HCT116 (cell line): ENCODE results near the gene RPL14. TPM values are rescaled to one million over a fixed set of nuclear protein-coding genes. Genes with fewer than 3 reads are reported as not detected.

Experiments
- ATAC-seq: fragments of 200-7000 bp; cut with Tn5 transposase; 2 replicates; pipeline ENCODE4 v1.9.1; 2020; ENCODE audit warnings: mild to moderate bottlenecking, moderate library complexity
- BruUV-seq: library from RNA; stranded (reverse); fragments of 400-500 nt; replicated peaks from 2 replicates; lab custom pipeline; 2021; lab: Mats Ljungman, UMichigan
- CTCF ChIA-PET: fragments of 300-600 bp; sonication (Branson Sonifier 250); formaldehyde crosslinking; loops from one replicate; lab custom pipeline; 2021; ENCODE audit warnings: antibody characterized with exemption; lab: Charles Lee
- POLR2A ChIA-PET: fragments of 300-600, 350-600 bp; sonication (Branson Sonifier 250); formaldehyde crosslinking; loops from one replicate; lab custom pipeline; 2021; ENCODE audit warnings: antibody characterized with exemption; lab: Charles Lee
- RAD21 ChIA-PET, 2 experiments: fragments of 300-600 bp; sonication (Branson Sonifier 250); formaldehyde crosslinking; loops; one replicate each; lab custom pipeline; 2023; ENCODE audit warnings: low total read pairs in 2 of 2; ENCODE audit not compliant: uncharacterized antibody in 2 of 2, unreplicated experiment in 2 of 2, low non-redundant PET in 1 of 2; lab: Charles Lee
- DNase-seq: peaks from one replicate; pipeline ENCODE4 v3.0.0-alpha.2; 2010; ENCODE audit warnings: low read depth, low spot score
- H2AFZ ChIP-seq: fragments of 200-600 bp; shearing (Covaris generic), sonication (generic); 2 replicates; pipeline ENCODE4 v1.6.1; 2017; ENCODE audit warnings: low read depth, mixed run types, mixed read lengths, antibody characterized with exemption, low read length; ENCODE audit not compliant: poor library complexity, severe bottlenecking
- H3K27ac ChIP-seq: 2 replicates; pipeline ENCODE4 v1.5.1; 2012; ENCODE audit warnings: low read depth, low read length
- H3K27me3 ChIP-seq: fragments of 200-600 bp; sonication (generic); 2 replicates; pipeline ENCODE4 v1.6.1; 2016; ENCODE audit warnings: mixed run types, low read length, mixed read lengths; ENCODE audit not compliant: insufficient read depth
- H3K36me3 ChIP-seq, 2 experiments: fragments of 200-500 bp in 1 of 2; fragments of 200-600 bp in 1 of 2; sonication (Bioruptor generic) in 1 of 2; sonication (generic) in 1 of 2; 2 replicates each; pipeline versions ENCODE4 v1.5.1 to v1.6.1; 2014 to 2016; ENCODE audit warnings: low read length in 2 of 2, inconsistent platforms in 1 of 2, mixed read lengths in 1 of 2, mixed run types in 1 of 2; ENCODE audit not compliant: insufficient read depth in 2 of 2, control insufficient read depth in 1 of 2
- H3K4me1 ChIP-seq, 2 experiments: fragments of 200-600 bp in 1 of 2; sonication (generic) in 1 of 2; 2 replicates each; pipeline versions ENCODE4 v1.5.1 to v1.6.1; 2012 to 2017; ENCODE audit warnings: low read length in 2 of 2, inconsistent platforms in 1 of 2, mild to moderate bottlenecking in 1 of 2, mixed read lengths in 1 of 2, mixed run types in 1 of 2, moderate library complexity in 1 of 2; ENCODE audit not compliant: insufficient read depth in 2 of 2, control insufficient read depth in 1 of 2
- H3K4me2 ChIP-seq: fragments of 200-600 bp; sonication (generic); 2 replicates; pipeline ENCODE4 v1.6.1; 2017; ENCODE audit warnings: mixed run types, low read length, mixed read lengths
- H3K4me3 ChIP-seq, 2 experiments: fragments of 200-600 bp in 1 of 2; sonication (generic) in 1 of 2; replicated peaks in 1 of 2; 2 replicates each; pipeline ENCODE4 v1.5.1; 2011 to 2016; ENCODE audit warnings: low read length in 2 of 2, control low read depth in 1 of 2, low read depth in 1 of 2, mild to moderate bottlenecking in 1 of 2, mixed read lengths in 1 of 2, mixed run types in 1 of 2
- H3K79me2 ChIP-seq: fragments of 200-600 bp; sonication (generic); 2 replicates; pipeline ENCODE4 v1.6.1; 2017; ENCODE audit warnings: mild to moderate bottlenecking, mixed run types, low read length, moderate library complexity, mixed read lengths; ENCODE audit not compliant: insufficient read depth
- H3K9ac ChIP-seq: fragments of 200-600 bp; sonication (generic); 2 replicates; pipeline ENCODE4 v1.6.1; 2016; ENCODE audit warnings: low read length, mixed read lengths
- H3K9me2 ChIP-seq: fragments of 200-600 bp; sonication (generic), shearing (Covaris generic); 2 replicates; pipeline ENCODE4 v1.6.1; 2017; ENCODE audit warnings: mixed run types, mild to moderate bottlenecking, moderate library complexity; ENCODE audit not compliant: insufficient read depth
- H3K9me3 ChIP-seq, 2 experiments: fragments of 200-500 bp in 1 of 2; fragments of 200-600 bp in 1 of 2; sonication (Bioruptor generic) in 1 of 2; sonication (generic) in 1 of 2; 2 replicates each; pipeline ENCODE4 v1.6.1; 2014 to 2017; ENCODE audit warnings: low read length in 2 of 2, mixed read lengths in 2 of 2, inconsistent platforms in 1 of 2, low read depth in 1 of 2, mild to moderate bottlenecking in 1 of 2, mixed run types in 1 of 2, moderate library complexity in 1 of 2; ENCODE audit not compliant: control insufficient read depth in 1 of 2, insufficient read depth in 1 of 2
- H4K20me1 ChIP-seq: fragments of 200-600 bp; sonication (generic), shearing (Covaris generic); 2 replicates; pipeline ENCODE4 v1.6.1; 2017; ENCODE audit warnings: mixed run types, mild to moderate bottlenecking, moderate library complexity; ENCODE audit not compliant: insufficient read depth
- ATF3 ChIP-seq: IDR thresholded peaks from 2 replicates; pipeline ENCODE4 v1.6.1; 2012
- CEBPB ChIP-seq: IDR thresholded peaks from 2 replicates; pipeline ENCODE4 v1.6.1; 2012; ENCODE audit warnings: low read depth
- MAX ChIP-seq: IDR thresholded peaks from 2 replicates; pipeline ENCODE4 v1.6.1; 2012
- POLR2A ChIP-seq: IDR thresholded peaks from 2 replicates; pipeline ENCODE4 v1.7.0; 2011; ENCODE audit warnings: borderline replicate concordance; ENCODE audit not compliant: insufficient read depth, insufficient read length; ENCODE audit errors: extremely low read depth
- POLR2AphosphoS5 ChIP-seq: IDR thresholded peaks from 2 replicates; pipeline ENCODE4 v1.6.1; 2011; ENCODE audit warnings: mild to moderate bottlenecking, low read depth, low read length, moderate library complexity
- SIN3A ChIP-seq: IDR thresholded peaks from 2 replicates; pipeline ENCODE4 v1.6.1; 2012; ENCODE audit warnings: low read depth
- SP1 ChIP-seq: IDR thresholded peaks from 2 replicates; pipeline ENCODE4 v1.6.1; 2012; ENCODE audit warnings: low read depth
- SRF ChIP-seq: IDR thresholded peaks from 2 replicates; pipeline ENCODE4 v1.6.1; 2012; ENCODE audit warnings: low read depth
- intact Hi-C: fragments of 100-400 bp; cut with micrococcal nuclease; formaldehyde crosslinking; loops from 2 replicates; pipeline ENCODE4 v1.10.0; 2022
- total RNA-seq: library from RNA; stranded (reverse); gene quantifications from one replicate; pipeline ENCODE4 v1.2.1, GENCODE V29; 2021; ENCODE audit not compliant: unreplicated experiment

The RPL14 gene
- total RNA-seq, 1 experiment from 2014 or later, result 2,938 TPM

- TF ChIP-seq MAX, result no peak
These were observed 10.9 kb downstream of the RPL14 start (continued) for GRCh38 chr3:40468018-40468417.

- no peak overlapping the region for H2AFZ ChIP-seq
- intact Hi-C loops, result no loop called here
- no peak for TF ChIP-seq SRF
- no peak for TF ChIP-seq SP1
- no peak for TF ChIP-seq POLR2A
- no peak for TF ChIP-seq POLR2AphosphoS5
- no peak for TF ChIP-seq ATF3
- no peak for TF ChIP-seq CEBPB
- TF ChIP-seq SIN3A, result no peak
- POLR2A ChIA-PET, result no interaction called here
- 0 out of 2 replicates have a peak, but pooled peaks cover 10% of the 10 kb centered on the region for H4K20me1 ChIP-seq
- no peak overlapping the region for H3K9ac ChIP-seq
- no peak overlapping the region for H3K4me2 ChIP-seq
- H3K4me1 ChIP-seq, result no peaks in the 10 kb centered on the region
- H3K4me3 ChIP-seq, result no peak overlapping the region
- H3K9me3 ChIP-seq, result no peaks in the 10 kb centered on the region
- no TSS peak for BruUV-seq
- RAD21 ChIA-PET, result no interaction called here
- ATAC-seq, result no peak
- no peak overlapping the region for H3K27ac ChIP-seq
- H3K9me2 ChIP-seq, result no peaks in the 10 kb centered on the region
- no peaks in the 10 kb centered on the region for H3K27me3 ChIP-seq
- CTCF ChIA-PET, result no interaction called here
- peaks cover 0 to 22% of the 10 kb centered on the region in 2 experiments; a peak in 3 of 4 replicates for H3K36me3 ChIP-seq
- 0 out of 2 replicates have a peak, but pooled peaks cover 2% of the 10 kb centered on the region for H3K79me2 ChIP-seq
- no peak for DNase-seq
These were observed 13.6 kb downstream of the RPL14 start for GRCh38 chr3:40470701-40471100.
